Suprapubic skin (tissue), 4 donors: Measurements from ENCODE around the gene ACER3. TPM values are rescaled to one million over a fixed set of nuclear protein-coding genes. Genes with fewer than 3 reads are reported as not detected.

Experiments used
- DNase-seq, 2 donors: peaks; one replicate each; pipeline ENCODE4 v3.0.0-alpha.2; 2019; ENCODE audit warnings: low spot score in 2 of 2
- H3K27ac ChIP-seq: fragments of 200-600 bp; sonication (generic); one replicate; pipeline ENCODE4 v1.5.1; 2019
- H3K27me3 ChIP-seq: fragments of 200-600 bp; sonication (generic); one replicate; pipeline ENCODE4 v1.5.1; 2019
- H3K36me3 ChIP-seq: fragments of 200-600 bp; sonication (generic); one replicate; pipeline ENCODE4 v1.5.1; 2019
- H3K4me1 ChIP-seq: fragments of 200-600 bp; sonication (generic); one replicate; pipeline ENCODE4 v1.5.1; 2019
- H3K4me3 ChIP-seq: fragments of 200-600 bp; sonication (generic); one replicate; pipeline ENCODE4 v1.5.1; 2019; ENCODE audit warnings: mild to moderate bottlenecking
- H3K9me3 ChIP-seq: fragments of 200-600 bp; sonication (generic); one replicate; pipeline ENCODE4 v1.5.1; 2019
- CTCF ChIP-seq, 2 donors: fragments of 200-600 bp in 1 of 2; fragments of 450-650 bp in 1 of 2; sonication (generic) in 1 of 2; IDR thresholded peaks; one replicate each; pipeline ENCODE4 v1.5.1; 2016 to 2019; ENCODE audit warnings: antibody characterized with exemption in 2 of 2, mild to moderate bottlenecking in 1 of 2, moderate library complexity in 1 of 2
- EP300 ChIP-seq: sonication (generic); formaldehyde crosslinking; IDR thresholded peaks from one replicate; pipeline ENCODE4 v1.6.1; 2017; ENCODE audit warnings: antibody characterized with exemption
- POLR2A ChIP-seq, 2 donors: fragments of 450-650 bp; IDR thresholded peaks; one replicate each; pipeline ENCODE4 v1.6.1; 2017; ENCODE audit warnings: antibody characterized with exemption in 2 of 2, mild to moderate bottlenecking in 2 of 2, moderate library complexity in 2 of 2
- POLR2AphosphoS5 ChIP-seq, 3 donors: sonication (generic); formaldehyde crosslinking; IDR thresholded peaks; one replicate each; pipeline ENCODE4 v1.6.1; 2017; ENCODE audit warnings: antibody characterized with exemption in 3 of 3
- WGBS: methylation state at CpG from one replicate; pipeline ENCODE4 v1.1.5; 2018; 5-methylcytosine and 5-hydroxymethylcytosine counted together
- total RNA-seq, 4 donors: library from RNA; depleted of rRNA; stranded (reverse); fragments of >200 nt; gene quantifications; one replicate each; pipeline ENCODE4 v1.1.0, GENCODE V29; 2016

Gene ACER3
- total RNA-seq, 4 donors from 2014 or later = 8.9 to 10.1 (median 9.5) TPM

GRCh38 chr11:77039491-77040400 lies 179.0 kb downstream of the ACER3 start:
- peak overlapping the region; percentile 43 for H3K4me3 ChIP-seq
- TF ChIP-seq POLR2A (IDR thresholded peaks at IDR 0.05) (no peak), POLR2AphosphoS5 (IDR thresholded peaks at IDR 0.05) (no peak)
- peaks cover 54% of the 10 kb centered on the region for H3K27me3 ChIP-seq
- DNase-seq = peak in 1 of 2 donors; percentile 60
- no peak overlapping the region for H3K27ac ChIP-seq
- H3K9me3 ChIP-seq = no peaks in the 10 kb centered on the region
- H3K4me1 ChIP-seq = peaks cover 18% of the 10 kb centered on the region
- WGBS = 67% methylated on average over 3 of the region's 109 CpGs
- H3K36me3 ChIP-seq = no peaks in the 10 kb centered on the region

- no peaks in the 10 kb centered on the region for H3K9me3 ChIP-seq
- H3K4me3 ChIP-seq = no peak overlapping the region
- WGBS = 88% methylated on average over 9 of the region's 37 CpGs
- H3K4me1 ChIP-seq = peaks cover 18% of the 10 kb centered on the region
- H3K27ac ChIP-seq = no peak overlapping the region
- DNase-seq = peak in 1 of 2 donors; percentile 36
- TF ChIP-seq CTCF (IDR thresholded peaks at IDR 0.05) (no peak), POLR2AphosphoS5 (IDR thresholded peaks at IDR 0.05) (no peak), POLR2A (IDR thresholded peaks at IDR 0.05) (no peak), EP300 (no peak)
- H3K36me3 ChIP-seq = no peaks in the 10 kb centered on the region
- H3K27me3 ChIP-seq = peaks cover 60% of the 10 kb centered on the region
These were observed 179.7 kb downstream of the ACER3 start for GRCh38 chr11:77040401-77040777.

- Histone ChIP-seq H3K9me3 (no peaks in the 10 kb centered on the region), H3K4me3 (no peak overlapping the region), H3K36me3 (no peaks in the 10 kb centered on the region), H3K4me1 (peaks cover 16% of the 10 kb centered on the region), H3K27me3 (peaks cover 63% of the 10 kb centered on the region), H3K27ac (no peak overlapping the region)
- 98% methylated on average over 13 of the region's 13 CpGs for WGBS
- TF ChIP-seq EP300 (no peak), CTCF (IDR thresholded peaks at IDR 0.05) (no peak), POLR2AphosphoS5 (IDR thresholded peaks at IDR 0.05) (no peak), POLR2A (IDR thresholded peaks at IDR 0.05) (no peak)
- DNase-seq = peak in 1 of 2 donors; percentile 56
These were observed 180.2 kb downstream of the ACER3 start for GRCh38 chr11:77040889-77041288.

- peak in 1 of 2 donors; percentile 38 for DNase-seq
- Histone ChIP-seq H3K9me3 (no peaks in the 10 kb centered on the region), H3K36me3 (no peaks in the 10 kb centered on the region), H3K4me3 (no peak overlapping the region), H3K27me3 (peaks cover 56% of the 10 kb centered on the region), H3K4me1 (peaks cover 22% of the 10 kb centered on the region), H3K27ac (no peak overlapping the region)
- TF ChIP-seq EP300 (no peak), CTCF (IDR thresholded peaks at IDR 0.05) (no peak), POLR2AphosphoS5 (IDR thresholded peaks at IDR 0.05) (no peak), POLR2A (IDR thresholded peaks at IDR 0.05) (no peak)
- 90% methylated on average over 13 of the region's 13 CpGs for WGBS
These were observed 181.5 kb downstream of the ACER3 start for GRCh38 chr11:77042111-77042726.

GRCh38 chr11:77044356-77044755 lies 183.6 kb downstream of the ACER3 start:
- Histone ChIP-seq H3K4me1 (peaks cover 19% of the 10 kb centered on the region), H3K36me3 (no peaks in the 10 kb centered on the region), H3K27ac (no peak overlapping the region), H3K9me3 (no peaks in the 10 kb centered on the region), H3K4me3 (no peak overlapping the region), H3K27me3 (peaks cover 39% of the 10 kb centered on the region)
- WGBS = 81% methylated on average over 2 of the region's 2 CpGs
- TF ChIP-seq CTCF (IDR thresholded peaks at IDR 0.05) = no peak
- TF ChIP-seq POLR2A (IDR thresholded peaks at IDR 0.05) = no peak
- TF ChIP-seq EP300 = no peak
- no peak for TF ChIP-seq POLR2AphosphoS5 (IDR thresholded peaks at IDR 0.05)
- no peak for DNase-seq
